Embryonic facial prominence (tissue), 1 donor: ENCODE measurements around the gene SERBP1.
A peak's percentile ranks its signal among the peaks of the same experiment; 100 is the strongest.
"Not testable (repeated sequence)": the region's sequence is repeated elsewhere in the genome, so short reads cannot be mapped to it uniquely, and the experiment has no call there.

ENCODE experiments used
- DNase-seq: peaks from one replicate; pipeline ENCODE4 v3.0.0-alpha.2; 2016; ENCODE audit errors: extremely low spot score

Gene SERBP1

GRCh38 chr1:67430358-67431155 is at the start of gene SERBP1:
Gene SERBP1, minus strand, starts transcription at chr1:67430402. Its CDS starts 102 bp downstream, at chr1:67430300.
- DNase-seq, result peak; percentile 92

DNA sequence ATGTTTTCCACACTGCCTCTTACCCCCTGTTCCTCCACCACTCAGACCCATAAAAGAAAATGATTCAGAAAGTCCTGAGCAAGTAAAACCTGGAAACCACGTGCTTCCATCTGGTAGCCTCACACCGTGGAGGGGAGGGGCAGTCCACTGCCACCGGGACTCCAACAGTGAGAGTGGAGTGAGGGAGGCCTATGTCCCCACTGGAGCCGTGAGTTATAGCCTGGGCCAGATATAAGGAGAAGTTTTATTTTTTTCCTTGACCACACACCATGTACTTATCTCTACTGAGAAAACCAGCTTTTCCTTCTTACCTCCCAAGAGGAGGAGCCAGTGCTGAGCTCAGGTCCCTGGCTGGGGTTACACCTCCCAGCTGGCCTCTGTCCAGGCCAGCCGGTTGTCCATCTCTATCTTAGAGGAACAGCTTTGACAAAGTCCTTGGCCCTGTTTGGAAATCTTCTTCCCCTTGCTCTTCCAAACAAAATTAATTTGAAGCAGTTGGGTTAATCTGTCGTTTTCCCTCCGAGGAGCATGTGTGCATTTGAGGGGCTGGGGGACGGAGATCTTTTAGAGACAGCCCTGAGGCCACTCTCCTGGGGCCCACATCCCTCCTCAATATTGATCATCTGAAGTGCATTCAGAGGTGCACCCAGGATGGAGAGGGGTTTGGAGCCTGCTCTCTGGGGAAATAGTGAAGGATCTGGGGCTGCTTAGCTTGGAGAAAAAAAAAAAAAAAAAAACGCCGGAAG is 49.1 kb upstream of the SERBP1 start:
- no peak for DNase-seq

- no peak for DNase-seq
Observed at GRCh38 chr1:67476906-67477305, 46.7 kb upstream of the SERBP1 start.

GRCh38 chr1:67476006-67476482 is 45.8 kb upstream of the SERBP1 start:
- DNase-seq, result no peak

- no peak for DNase-seq
Observed at GRCh38 chr1:67472056-67472455, 41.9 kb upstream of the SERBP1 start.

- DNase-seq, result peak; percentile 27
Observed at GRCh38 chr1:67469431-67469830, 39.2 kb upstream of the SERBP1 start.

DNA sequence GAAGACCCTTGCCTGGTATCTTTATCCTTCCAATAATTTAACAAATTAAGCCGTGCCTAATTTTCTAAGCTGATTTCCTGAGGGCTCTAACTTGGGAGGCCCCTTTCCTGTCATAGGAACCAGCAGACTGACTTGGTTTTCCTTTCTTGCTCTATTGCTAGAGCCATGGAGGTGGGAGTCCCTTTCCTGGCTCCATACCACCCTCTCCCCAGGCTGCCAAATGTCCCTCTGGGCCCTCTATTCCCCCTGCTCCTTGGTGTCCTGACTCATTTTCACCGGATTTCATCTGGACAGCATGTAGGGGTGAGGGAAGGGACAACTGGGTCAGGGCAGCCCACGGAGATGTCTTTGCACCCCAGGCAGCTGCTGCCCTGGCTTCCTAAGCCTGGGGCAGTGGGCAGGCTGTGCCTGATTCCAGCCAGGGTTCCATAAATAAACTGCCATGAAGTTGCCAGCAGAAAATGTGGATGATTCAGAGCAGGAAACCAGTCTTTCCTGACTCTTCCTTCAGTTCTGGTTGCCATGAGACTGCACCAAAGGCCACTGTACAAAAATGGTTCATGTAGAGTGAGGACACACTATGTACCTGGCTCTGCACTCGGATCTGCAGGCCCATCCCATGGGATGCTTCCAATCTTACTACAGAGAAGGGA is 38.0 kb upstream of the SERBP1 start:
- DNase-seq, result no peak

DNA sequence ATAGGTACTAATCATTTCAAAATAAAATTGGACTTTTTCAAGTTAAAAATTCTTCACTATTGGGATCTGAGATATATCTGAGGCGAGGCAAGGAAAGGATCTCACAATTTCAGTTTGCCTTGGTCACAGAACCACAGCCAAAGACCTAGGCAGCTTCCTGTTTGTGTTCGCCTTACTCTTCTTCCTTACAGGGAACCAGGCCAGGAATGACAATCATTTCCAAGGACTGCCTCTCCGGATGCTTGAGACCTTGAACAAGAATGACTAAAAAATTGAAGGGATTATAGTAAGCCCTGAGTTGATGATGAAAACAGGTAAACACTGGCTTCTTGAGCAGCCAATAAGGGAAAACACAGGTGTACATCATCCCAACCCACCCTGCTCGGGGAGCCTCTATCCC is 35.2 kb upstream of the SERBP1 start:
- no peak for DNase-seq

DNA sequence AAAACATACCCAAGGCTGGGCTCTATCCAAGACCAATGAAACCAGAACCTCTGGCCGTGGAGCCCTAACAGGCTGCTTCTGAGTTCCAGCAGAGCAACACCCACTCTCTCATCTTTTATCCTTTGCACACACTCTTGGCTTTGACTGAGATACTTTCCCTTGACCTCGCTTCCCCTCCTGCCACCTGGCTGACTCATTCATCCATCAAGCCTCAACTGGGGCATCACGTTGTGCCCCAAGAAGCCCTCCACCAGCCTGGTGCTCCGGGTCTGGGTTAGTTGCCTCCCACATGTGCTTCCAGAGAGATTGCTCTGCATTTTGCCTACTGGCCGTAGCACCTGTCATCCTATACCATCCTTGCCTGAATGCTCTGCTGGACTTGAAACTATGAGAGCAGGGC is 34.5 kb upstream of the SERBP1 start:
- DNase-seq, result no peak

GRCh38 chr1:67464058-67464457 is 33.9 kb upstream of the SERBP1 start:
- no peak for DNase-seq

DNA sequence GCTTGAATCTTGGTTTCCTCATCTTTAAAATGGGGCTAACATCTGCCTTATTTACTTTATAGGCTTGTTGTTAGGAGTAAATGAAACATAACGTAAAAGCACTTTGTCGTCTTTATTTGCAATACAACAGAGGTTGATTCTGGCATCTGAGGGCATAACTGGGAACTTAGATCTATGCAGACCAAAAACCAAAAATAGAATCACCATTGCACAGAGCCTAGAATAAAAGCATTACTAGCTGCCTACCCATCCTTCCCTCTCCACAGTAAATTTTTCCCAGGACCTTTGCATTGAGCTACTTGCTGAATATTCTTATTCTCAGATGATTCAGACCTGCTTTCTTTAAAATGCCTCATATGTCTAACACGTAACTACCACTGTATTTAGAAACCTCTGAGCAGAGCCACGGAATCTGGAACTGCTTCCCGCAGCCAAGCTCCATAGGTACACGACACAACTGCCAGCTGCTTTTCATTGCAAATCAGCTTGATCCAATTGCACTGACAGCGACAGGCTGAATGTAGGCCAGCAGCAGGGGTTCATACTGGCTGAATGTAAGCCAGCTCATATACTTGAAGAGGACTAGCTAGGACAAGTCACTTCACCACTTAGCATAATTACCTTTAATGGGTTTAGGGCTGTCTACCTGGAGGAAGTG is 33.2 kb upstream of the SERBP1 start:
- DNase-seq, result peak; percentile 64

GRCh38 chr1:67460676-67461500 is 30.7 kb upstream of the SERBP1 start:
- peak; percentile 58 for DNase-seq

DNA sequence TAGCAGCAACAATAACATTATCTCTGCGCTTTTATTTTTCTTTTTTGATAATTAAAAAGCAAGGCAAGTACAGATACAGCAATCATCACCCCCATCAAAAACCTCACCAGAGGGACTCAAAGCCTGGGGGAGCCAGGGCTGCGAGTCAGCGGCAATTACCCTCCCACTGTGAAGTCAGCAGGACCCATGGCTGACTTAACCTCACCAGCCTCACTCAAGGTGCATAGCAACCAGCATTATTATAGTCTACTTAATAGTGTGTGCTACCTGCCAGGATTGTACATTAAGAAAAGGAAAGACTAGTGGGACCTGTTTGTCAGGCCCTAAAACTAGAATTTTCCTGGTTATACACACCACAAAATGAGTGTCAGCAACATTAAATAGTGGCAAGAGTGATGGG is 28.9 kb upstream of the SERBP1 start:
- DNase-seq, result no peak

- DNase-seq, result no peak
Observed at GRCh38 chr1:67458663-67459062, 28.5 kb upstream of the SERBP1 start.

- DNase-seq, result no peak
Observed at GRCh38 chr1:67457247-67457646, 27.0 kb upstream of the SERBP1 start.

DNA sequence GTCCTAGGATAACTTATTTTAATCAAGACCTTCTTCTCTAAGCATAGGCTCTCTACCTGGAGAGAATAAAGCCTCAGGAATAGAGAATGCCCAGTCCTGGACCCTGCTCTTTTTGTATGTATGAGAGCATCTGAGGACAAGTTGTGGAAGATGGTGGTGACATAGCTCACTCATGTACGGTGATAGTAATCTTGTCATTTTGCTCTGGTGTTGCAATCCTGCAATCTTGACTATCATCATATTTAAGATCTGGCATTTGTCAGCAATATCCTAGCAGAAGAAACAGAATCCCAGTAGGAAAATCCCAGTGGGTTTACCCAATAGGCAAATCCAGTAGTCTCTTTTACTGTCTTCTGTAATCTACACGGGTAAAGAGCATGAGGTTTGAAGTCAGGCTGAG is 21.6 kb upstream of the SERBP1 start:
- no peak for DNase-seq

DNA sequence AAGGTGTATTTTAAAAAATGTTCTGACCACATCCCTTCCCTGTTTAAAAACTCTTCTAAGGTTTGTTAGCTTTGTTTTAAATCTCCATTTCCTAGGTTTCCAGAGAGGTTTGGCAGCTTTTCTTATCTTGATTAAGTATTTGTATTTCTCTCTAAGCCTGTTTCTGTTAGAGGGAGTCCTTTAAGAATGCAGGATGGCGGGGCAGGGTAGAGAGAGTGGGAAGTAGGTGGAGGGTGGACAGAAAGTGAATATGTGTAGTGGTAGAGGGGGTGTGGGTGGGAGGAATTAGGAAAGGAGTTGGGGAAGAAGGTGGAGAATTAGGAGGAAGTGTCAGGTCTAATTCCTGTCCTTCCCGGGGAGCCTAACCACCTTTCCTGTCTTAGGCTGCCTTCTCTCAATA is 21.2 kb upstream of the SERBP1 start:
- DNase-seq, result no peak

DNA sequence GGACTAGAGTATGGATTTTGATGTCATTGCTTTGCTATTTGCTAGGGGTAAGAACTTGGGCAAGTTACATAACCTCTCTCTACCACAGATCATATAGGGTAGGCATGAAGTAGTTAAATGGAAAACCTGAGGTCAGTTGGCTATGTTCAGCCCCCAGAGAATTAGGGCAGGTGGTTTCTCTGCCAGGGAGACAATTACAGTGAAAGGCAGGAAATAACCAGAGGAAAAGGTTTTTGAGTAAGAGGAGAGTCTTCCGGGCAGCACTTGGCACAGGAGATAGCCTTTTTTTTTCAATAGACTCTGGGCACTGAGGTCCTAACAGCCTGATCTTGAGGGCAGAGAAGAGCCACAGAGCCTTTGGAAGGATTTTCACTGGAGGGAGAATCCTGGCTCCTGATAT is 16.7 kb upstream of the SERBP1 start:
- no peak for DNase-seq

- DNase-seq, result not testable (repeated sequence)
Observed at GRCh38 chr1:67446014-67446413, 15.8 kb upstream of the SERBP1 start.

- DNase-seq, result no peak
Observed at GRCh38 chr1:67441739-67442281, 11.6 kb upstream of the SERBP1 start.

GRCh38 chr1:67441183-67441582 is 11.0 kb upstream of the SERBP1 start:
- no peak for DNase-seq
